Stimulated activated naive B cell treated with anti-CD40 and anti-IgM and Interleukin-4, amounts not matched to agents 10 μg/mL and 1 μg/mL and 100 μg/mL, for 72 hours (primary cell): ENCODE results near the gene NUAK1.

Experiments used
- ATAC-seq, 2 donors: fragments of 150-1000 bp; cut with Tn5 transposase; replicated peaks; 2 replicates each; pipeline ENCODE4 v1.10.0; 2021; ENCODE audit warnings: moderate library complexity in 1 of 2
- DNase-seq: peaks from one replicate; pipeline ENCODE4 v3.0.0; 2021
- H3K27ac Mint-ChIP-seq: one replicate; pipeline ENCODE4 v1.8.0; 2022; ENCODE audit warnings: mild to moderate bottlenecking, mixed read lengths
- H3K27me3 Mint-ChIP-seq, 2 donors: one replicate each; pipeline ENCODE4 v1.8.0; 2022; ENCODE audit warnings: mixed read lengths in 2 of 2
- H3K36me3 Mint-ChIP-seq, 2 donors: one replicate each; pipeline ENCODE4 v1.8.0; 2022; ENCODE audit warnings: mixed read lengths in 2 of 2, mild to moderate bottlenecking in 1 of 2
- H3K4me1 Mint-ChIP-seq, 2 donors: one replicate each; pipeline ENCODE4 v1.8.0; 2022; ENCODE audit warnings: mixed read lengths in 2 of 2, mild to moderate bottlenecking in 1 of 2
- H3K4me3 Mint-ChIP-seq, 2 donors: one replicate each; pipeline ENCODE4 v1.8.0; 2022; ENCODE audit warnings: mild to moderate bottlenecking in 2 of 2, mixed read lengths in 2 of 2, moderate library complexity in 1 of 2
- H3K9me3 Mint-ChIP-seq, 2 donors: one replicate each; pipeline ENCODE4 v1.8.0; 2022; ENCODE audit warnings: mixed read lengths in 2 of 2, mild to moderate bottlenecking in 1 of 2

NUAK1 gene

GRCh38 chr12:106114447-106115068 is 24.2 kb downstream of the NUAK1 start:
- no peaks in the 10 kb centered on the region for H3K9me3 Mint-ChIP-seq
- H3K27me3 Mint-ChIP-seq: peaks cover 12 to 23% of the 10 kb centered on the region in 2 donors
- ATAC-seq (no peak), DNase-seq (no peak)
- H3K4me1 Mint-ChIP-seq: peaks cover 4 to 13% of the 10 kb centered on the region in 2 donors
- no peaks in the 10 kb centered on the region for H3K36me3 Mint-ChIP-seq
- H3K4me3 Mint-ChIP-seq: no peak overlapping the region
- H3K27ac Mint-ChIP-seq: no peak overlapping the region

DNA sequence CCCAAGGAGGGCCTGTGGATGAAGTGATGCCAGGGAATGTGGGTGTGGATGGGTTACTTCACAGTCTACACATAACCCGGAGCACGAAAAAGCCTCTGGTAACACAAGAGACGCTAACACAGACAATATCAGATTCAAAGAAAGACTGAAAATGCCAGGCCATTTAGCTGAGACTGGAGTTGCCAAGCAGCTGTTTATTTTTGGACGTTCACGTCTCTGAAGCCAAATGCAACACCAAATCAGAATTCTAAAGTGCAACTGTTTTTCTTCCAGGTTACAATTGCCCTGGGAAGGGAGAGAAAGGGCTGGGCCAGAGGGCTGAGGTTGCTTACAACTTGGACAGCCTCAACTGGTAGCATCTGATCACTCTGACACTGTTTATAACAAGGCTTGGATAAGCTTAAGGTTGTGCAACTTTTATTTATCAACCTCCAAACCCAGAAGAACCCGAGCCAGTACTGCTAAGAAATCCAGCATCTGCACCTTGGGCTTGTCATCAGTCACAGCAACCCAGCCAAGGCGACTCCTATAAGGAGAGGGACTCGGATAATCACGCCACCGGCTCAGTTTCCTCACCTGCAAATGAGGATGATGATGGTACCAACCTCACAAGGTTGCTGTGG is 24.8 kb downstream of the NUAK1 start:
- Mint-ChIP-seq H3K36me3 (no peaks in the 10 kb centered on the region), H3K27ac (no peak overlapping the region), H3K4me3 (no peak overlapping the region), H3K27me3 (peaks cover 17 to 29% of the 10 kb centered on the region in 2 donors), H3K9me3 (no peaks in the 10 kb centered on the region), H3K4me1 (peaks cover 4 to 13% of the 10 kb centered on the region in 2 donors)
- ATAC-seq (no peak), DNase-seq (no peak)

DNA sequence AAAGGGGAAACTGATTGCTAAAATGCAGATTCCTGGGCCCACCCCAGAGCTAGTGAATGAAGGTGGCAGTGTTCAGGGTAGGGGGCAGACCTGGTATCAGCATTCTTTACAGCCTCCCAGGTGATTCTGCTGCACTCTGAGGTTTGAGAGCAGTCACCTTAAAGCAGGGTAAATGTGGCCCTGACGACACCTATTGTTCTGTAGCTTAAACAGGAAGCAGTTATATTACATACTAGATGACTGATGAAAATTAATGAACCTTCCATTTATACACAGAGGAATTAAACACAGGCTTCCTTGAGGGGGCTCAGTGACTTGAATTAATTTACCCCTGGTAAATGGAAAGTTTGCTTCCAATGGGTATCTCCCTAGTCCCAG is 25.3 kb downstream of the NUAK1 start:
- no peak overlapping the region for H3K27ac Mint-ChIP-seq
- H3K9me3 Mint-ChIP-seq: no peaks in the 10 kb centered on the region
- H3K4me1 Mint-ChIP-seq: peaks cover 4 to 13% of the 10 kb centered on the region in 2 donors
- no peaks in the 10 kb centered on the region for H3K36me3 Mint-ChIP-seq
- ATAC-seq (peak; percentile 35 to 43), DNase-seq (no peak)
- H3K27me3 Mint-ChIP-seq: peaks cover 18 to 29% of the 10 kb centered on the region in 2 donors
- no peak overlapping the region for H3K4me3 Mint-ChIP-seq

- H3K4me3 Mint-ChIP-seq: no peak overlapping the region
- ATAC-seq (peak; percentile 75 to 80), DNase-seq (no peak)
- H3K27ac Mint-ChIP-seq: no peak overlapping the region
- peaks cover 19 to 31% of the 10 kb centered on the region in 2 donors for H3K27me3 Mint-ChIP-seq
- H3K9me3 Mint-ChIP-seq: no peaks in the 10 kb centered on the region
- no peaks in the 10 kb centered on the region for H3K36me3 Mint-ChIP-seq
- peaks cover 4 to 13% of the 10 kb centered on the region in 2 donors for H3K4me1 Mint-ChIP-seq
Measured at GRCh38 chr12:106113042-106113441, 25.7 kb downstream of the NUAK1 start.

DNA sequence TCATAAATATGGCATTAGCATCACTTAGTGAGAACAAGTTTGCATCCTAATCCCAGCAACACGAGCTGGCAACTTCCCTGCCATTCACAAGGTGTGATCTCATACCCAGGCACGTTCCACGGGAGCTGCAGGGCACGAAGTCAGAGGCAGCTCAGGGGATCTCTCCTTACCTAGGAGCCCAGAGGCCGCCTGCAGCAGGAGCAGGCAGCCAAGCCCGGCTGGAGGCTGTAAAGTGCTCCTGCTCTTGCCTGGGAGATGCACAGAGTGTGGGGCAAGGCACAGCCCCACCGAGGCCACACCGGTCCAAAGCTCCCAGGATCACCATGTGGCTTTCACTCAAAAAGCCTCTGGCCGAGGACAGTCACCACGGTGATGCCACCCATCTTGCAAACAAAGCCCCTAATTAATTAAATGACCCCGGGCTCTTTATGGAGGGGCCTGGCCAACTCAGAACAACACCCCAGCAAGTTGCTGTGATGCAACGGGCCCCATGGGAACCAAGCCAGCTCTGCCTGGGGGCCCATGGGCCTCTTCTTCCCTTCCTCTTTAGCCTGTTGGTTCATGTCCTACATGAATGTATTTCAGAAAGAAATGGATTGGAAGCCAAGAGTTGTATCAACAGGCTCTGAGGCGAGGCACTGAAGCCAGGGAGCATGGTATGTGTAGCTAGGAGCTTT is 26.5 kb downstream of the NUAK1 start:
- no peak for DNase-seq
- H3K27ac Mint-ChIP-seq: no peak overlapping the region
- no peak for ATAC-seq
- H3K4me3 Mint-ChIP-seq: no peak overlapping the region
- no peaks in the 10 kb centered on the region for H3K36me3 Mint-ChIP-seq
- H3K9me3 Mint-ChIP-seq: no peaks in the 10 kb centered on the region
- peaks cover 4 to 13% of the 10 kb centered on the region in 2 donors for H3K4me1 Mint-ChIP-seq
- H3K27me3 Mint-ChIP-seq: peaks cover 26 to 39% of the 10 kb centered on the region in 2 donors

DNA sequence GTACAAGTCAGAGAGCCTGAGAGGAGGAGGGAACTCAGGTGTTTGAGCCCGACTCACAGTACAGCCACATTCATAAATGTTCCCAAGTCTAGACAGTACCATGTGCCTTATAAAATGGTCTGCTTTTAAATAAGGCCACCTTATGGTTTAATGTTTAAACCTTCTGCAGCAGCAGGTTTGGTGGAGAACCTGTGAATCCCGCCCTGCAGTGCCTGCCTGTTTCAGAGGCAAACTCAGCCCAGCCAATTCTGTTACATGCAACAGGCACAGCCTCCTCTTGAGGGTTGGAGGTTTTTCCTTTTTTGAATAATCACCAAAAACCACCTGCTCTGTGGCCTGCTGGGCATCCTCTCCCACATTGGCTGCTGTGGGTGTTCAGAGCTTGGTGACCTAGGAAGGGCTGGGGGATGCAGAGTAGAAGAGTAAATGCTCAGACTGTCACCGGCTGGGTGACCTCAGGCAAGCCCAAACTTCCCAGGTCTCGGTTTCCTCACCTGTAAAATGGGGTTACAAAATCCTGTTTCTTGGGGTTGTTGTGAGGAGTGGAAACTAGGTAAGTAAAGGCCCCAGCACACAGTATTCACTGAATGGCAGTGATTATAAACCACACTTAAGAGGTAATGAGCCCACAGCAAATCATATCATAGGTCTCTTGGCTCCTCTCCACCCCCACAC is 28.0 kb downstream of the NUAK1 start:
- H3K27ac Mint-ChIP-seq: no peak overlapping the region
- ATAC-seq: no peak
- H3K9me3 Mint-ChIP-seq: no peaks in the 10 kb centered on the region
- H3K36me3 Mint-ChIP-seq: no peaks in the 10 kb centered on the region
- H3K27me3 Mint-ChIP-seq: peaks cover 26 to 30% of the 10 kb centered on the region in 2 donors
- H3K4me3 Mint-ChIP-seq: no peak overlapping the region
- no peak for DNase-seq
- peaks cover 4 to 13% of the 10 kb centered on the region in 2 donors for H3K4me1 Mint-ChIP-seq

DNA sequence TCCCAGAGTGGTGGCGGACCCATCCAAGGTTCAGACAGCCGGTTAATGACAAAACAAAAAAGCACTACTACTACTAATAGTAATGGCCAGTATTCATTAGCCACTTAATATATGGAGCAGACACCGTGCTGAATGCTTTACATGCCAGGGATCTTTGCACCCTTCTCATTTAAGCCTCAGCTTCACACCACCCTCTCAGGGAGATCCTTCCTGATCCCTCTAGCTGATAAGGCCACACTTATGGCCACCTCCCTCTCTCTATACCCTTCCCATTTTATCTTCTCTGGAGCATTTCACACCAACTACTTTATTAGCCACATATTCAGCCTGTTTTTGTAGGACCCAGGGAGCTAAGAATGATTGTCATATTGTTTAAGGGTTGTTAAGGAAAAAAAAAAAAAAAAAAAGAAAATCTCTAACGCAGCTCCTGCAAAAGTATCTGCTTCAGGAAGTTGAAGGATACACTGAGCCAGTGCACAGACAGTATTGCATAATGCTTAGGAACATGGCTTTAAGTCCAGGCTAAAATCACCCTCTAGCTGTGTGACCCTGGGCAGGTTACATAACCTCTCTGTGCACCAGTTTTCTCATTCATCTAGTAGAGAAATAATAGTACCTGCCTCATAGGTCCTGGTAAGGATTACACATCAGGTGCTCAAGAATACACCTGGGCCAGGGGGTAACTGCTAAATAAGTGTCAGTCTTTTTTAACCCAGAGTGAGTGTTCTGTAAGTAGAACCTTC is 29.4 kb downstream of the NUAK1 start:
- no peak overlapping the region for H3K27ac Mint-ChIP-seq
- peaks cover 4 to 13% of the 10 kb centered on the region in 2 donors for H3K4me1 Mint-ChIP-seq
- DNase-seq (no peak), ATAC-seq (no peak)
- no peak overlapping the region for H3K4me3 Mint-ChIP-seq
- no peaks in the 10 kb centered on the region for H3K36me3 Mint-ChIP-seq
- no peaks in the 10 kb centered on the region for H3K9me3 Mint-ChIP-seq
- H3K27me3 Mint-ChIP-seq: peaks cover 26 to 29% of the 10 kb centered on the region in 2 donors

DNA sequence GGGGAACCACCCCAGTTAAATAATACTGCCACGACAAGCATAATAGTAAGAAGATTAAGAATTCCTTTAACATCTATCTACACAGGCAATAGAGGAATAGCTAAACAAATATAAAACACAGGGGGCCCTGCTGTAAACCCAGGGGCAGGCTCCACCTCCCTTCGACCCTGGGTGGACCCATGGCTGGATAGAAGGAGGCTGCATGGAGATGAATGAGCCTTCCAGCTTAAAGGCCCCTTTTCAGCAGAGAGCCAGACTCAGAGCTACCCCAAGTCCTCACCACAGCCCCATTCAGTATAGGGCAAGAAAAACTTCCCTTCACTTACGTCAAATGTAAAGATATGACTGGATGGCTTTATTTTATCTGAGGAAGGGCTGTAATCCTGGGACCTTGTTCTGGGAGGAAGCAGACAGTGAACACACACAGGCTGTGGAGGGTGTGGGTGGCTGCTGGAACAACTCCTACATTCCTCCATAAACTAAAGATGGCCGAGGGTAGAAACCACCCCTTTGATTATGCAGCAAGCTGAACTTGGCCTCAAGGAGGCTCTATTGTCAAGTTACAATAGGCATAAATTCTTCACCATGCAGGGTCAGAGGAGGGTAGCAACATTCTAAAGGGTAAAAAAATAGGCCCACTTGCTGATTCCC is 30.4 kb downstream of the NUAK1 start:
- Mint-ChIP-seq H3K27me3 (peaks cover 31 to 34% of the 10 kb centered on the region in 2 donors), H3K9me3 (no peaks in the 10 kb centered on the region), H3K27ac (no peak overlapping the region), H3K4me1 (peaks cover 4 to 12% of the 10 kb centered on the region in 2 donors), H3K4me3 (no peak overlapping the region), H3K36me3 (no peaks in the 10 kb centered on the region)
- ATAC-seq (no peak), DNase-seq (no peak)

DNA sequence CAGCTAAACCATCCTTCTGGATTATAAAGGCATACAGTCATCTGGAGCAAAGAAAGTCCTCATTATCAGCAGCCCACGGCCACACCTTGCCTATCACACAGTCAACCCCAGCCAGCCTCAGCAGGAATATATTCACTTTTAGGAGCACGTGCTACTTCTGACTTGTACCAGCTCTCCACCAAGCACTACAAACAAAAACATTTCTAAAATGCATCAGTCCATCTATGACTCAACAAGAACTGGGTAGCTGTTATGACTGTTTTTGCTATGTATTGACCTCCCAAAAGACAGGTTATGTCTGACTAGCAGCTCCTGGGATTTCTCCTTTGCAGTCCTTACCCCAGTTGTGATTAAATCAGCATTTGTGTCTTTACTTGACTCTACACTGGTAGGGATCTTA is 31.2 kb downstream of the NUAK1 start:
- Mint-ChIP-seq H3K27me3 (peaks cover 34 to 42% of the 10 kb centered on the region in 2 donors), H3K4me3 (no peak overlapping the region), H3K36me3 (no peaks in the 10 kb centered on the region), H3K27ac (no peak overlapping the region), H3K9me3 (no peaks in the 10 kb centered on the region), H3K4me1 (peaks cover 0 to 4% of the 10 kb centered on the region in 2 donors)
- ATAC-seq: no peak
- no peak for DNase-seq

DNA sequence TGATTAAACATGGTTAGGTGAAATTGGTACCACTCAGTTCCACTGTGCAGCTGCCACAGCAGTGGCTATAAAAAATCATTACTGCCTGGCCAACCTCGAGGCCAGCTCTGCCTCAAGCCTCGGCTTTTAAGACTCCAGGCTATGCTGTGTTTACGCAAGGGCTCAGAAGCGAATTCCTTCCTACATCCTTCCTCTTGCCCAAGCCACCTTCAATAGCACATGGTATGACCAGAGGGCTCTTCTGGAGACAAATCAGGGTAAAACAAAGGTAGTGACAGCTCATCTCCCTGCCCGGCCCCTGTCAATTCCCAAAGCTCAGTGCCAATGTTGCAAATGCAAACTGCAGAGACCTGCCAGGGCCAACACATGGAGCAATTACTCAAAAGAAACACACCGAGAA is 31.9 kb downstream of the NUAK1 start:
- DNase-seq (no peak), ATAC-seq (no peak)
- Mint-ChIP-seq H3K27ac (no peak overlapping the region), H3K4me3 (no peak overlapping the region), H3K9me3 (no peaks in the 10 kb centered on the region), H3K4me1 (no peaks in the 10 kb centered on the region), H3K36me3 (no peaks in the 10 kb centered on the region), H3K27me3 (peaks cover 36 to 42% of the 10 kb centered on the region in 2 donors)

GRCh38 chr12:106106061-106106566 is 32.6 kb downstream of the NUAK1 start:
- peaks cover 35 to 49% of the 10 kb centered on the region in 2 donors for H3K27me3 Mint-ChIP-seq
- no peak for ATAC-seq
- H3K4me1 Mint-ChIP-seq: no peaks in the 10 kb centered on the region

DNA sequence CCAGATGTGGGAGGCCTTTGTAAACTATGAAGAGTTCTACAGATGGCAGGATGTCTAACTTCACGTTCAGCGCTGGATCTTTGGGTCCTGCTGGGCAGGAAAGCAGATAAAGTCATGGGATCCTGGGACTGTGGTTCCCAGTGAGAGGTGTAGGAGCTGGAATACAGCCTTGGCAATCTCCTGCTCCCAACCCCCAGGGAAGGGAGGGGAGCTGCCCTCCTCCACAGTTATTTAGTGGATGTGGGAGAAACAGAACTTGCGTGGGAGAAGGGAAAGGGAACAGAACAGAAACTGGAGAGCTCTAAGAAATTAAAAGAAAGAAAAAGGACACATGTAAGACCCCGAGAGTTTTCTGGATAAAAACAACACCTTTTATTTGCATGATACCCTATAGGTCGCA is 37.0 kb downstream of the NUAK1 start:
- DNase-seq (no peak), ATAC-seq (no peak)
- H3K4me1 Mint-ChIP-seq: no peaks in the 10 kb centered on the region
- peaks cover 0 to 4% of the 10 kb centered on the region in 2 donors for H3K9me3 Mint-ChIP-seq
- H3K36me3 Mint-ChIP-seq: no peaks in the 10 kb centered on the region
- H3K27ac Mint-ChIP-seq: no peak overlapping the region
- H3K27me3 Mint-ChIP-seq: peaks cover 25 to 26% of the 10 kb centered on the region in 2 donors
- no peak overlapping the region for H3K4me3 Mint-ChIP-seq

More at GRCh38 chr12:106106061-106106566, 32.6 kb downstream of the NUAK1 start:
- Mint-ChIP-seq H3K9me3 (no peaks in the 10 kb centered on the region), H3K27ac (no peak overlapping the region), H3K4me3 (no peak overlapping the region), H3K36me3 (no peaks in the 10 kb centered on the region)
- DNase-seq: no peak

DNA sequence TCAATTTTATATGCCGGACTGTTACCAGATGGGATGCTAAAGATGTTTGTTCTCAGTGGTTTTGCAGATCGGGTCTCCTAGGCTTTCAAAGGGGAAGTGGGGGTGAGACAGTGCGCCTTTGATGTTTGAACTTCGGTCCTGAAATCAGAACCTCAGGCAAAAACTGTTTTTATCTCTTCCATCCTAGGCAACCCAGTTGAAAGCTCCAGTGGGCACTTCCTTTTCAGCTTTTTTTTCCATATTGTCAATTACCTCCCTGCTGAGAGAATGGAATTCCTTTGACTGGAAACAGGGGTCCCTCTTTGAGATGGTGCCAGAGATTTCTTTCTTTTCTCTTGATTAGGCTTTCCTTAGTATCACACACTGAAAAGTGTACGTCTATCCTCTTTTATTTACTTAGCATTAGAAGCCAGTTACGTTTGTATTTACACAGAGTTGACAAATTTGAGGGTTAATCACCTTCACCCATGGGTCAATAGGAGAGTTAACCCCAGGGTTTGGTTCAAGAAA is 40.0 kb downstream of the NUAK1 start:
- ATAC-seq (no peak), DNase-seq (no peak)
- Mint-ChIP-seq H3K36me3 (no peaks in the 10 kb centered on the region), H3K9me3 (peaks cover 0 to 4% of the 10 kb centered on the region in 2 donors), H3K27me3 (peaks cover 25 to 28% of the 10 kb centered on the region in 2 donors), H3K4me3 (no peak overlapping the region), H3K27ac (no peak overlapping the region), H3K4me1 (no peaks in the 10 kb centered on the region)
